HCT116 (cell line): Measurements from ENCODE around the gene SERINC4. TPM values are rescaled to one million over a fixed set of nuclear protein-coding genes. Genes with fewer than 3 reads are reported as not detected.
"Not testable (repeated sequence)": the region's sequence is repeated elsewhere in the genome, so short reads cannot be mapped to it uniquely, and the experiment has no call there.

Experiments
- ATAC-seq: fragments of 200-7000 bp; cut with Tn5 transposase; 2 replicates; pipeline ENCODE4 v1.9.1; 2020; ENCODE audit warnings: mild to moderate bottlenecking, moderate library complexity
- BruUV-seq: library from RNA; stranded (reverse); fragments of 400-500 nt; replicated peaks from 2 replicates; lab custom pipeline; 2021; lab: Mats Ljungman, UMichigan
- CTCF ChIA-PET: fragments of 300-600 bp; sonication (Branson Sonifier 250); formaldehyde crosslinking; loops from one replicate; lab custom pipeline; 2021; ENCODE audit warnings: antibody characterized with exemption; lab: Charles Lee
- POLR2A ChIA-PET: fragments of 300-600, 350-600 bp; sonication (Branson Sonifier 250); formaldehyde crosslinking; loops from one replicate; lab custom pipeline; 2021; ENCODE audit warnings: antibody characterized with exemption; lab: Charles Lee
- RAD21 ChIA-PET, 2 experiments: fragments of 300-600 bp; sonication (Branson Sonifier 250); formaldehyde crosslinking; loops; one replicate each; lab custom pipeline; 2023; ENCODE audit warnings: low total read pairs in 2 of 2; ENCODE audit not compliant: uncharacterized antibody in 2 of 2, unreplicated experiment in 2 of 2, low non-redundant PET in 1 of 2; lab: Charles Lee
- DNase-seq: peaks from one replicate; pipeline ENCODE4 v3.0.0-alpha.2; 2010; ENCODE audit warnings: low read depth, low spot score
- H2AFZ ChIP-seq: fragments of 200-600 bp; shearing (Covaris generic), sonication (generic); 2 replicates; pipeline ENCODE4 v1.6.1; 2017; ENCODE audit warnings: low read depth, mixed run types, mixed read lengths, antibody characterized with exemption, low read length; ENCODE audit not compliant: poor library complexity, severe bottlenecking
- H3K27ac ChIP-seq: 2 replicates; pipeline ENCODE4 v1.5.1; 2012; ENCODE audit warnings: low read depth, low read length
- H3K27me3 ChIP-seq: fragments of 200-600 bp; sonication (generic); 2 replicates; pipeline ENCODE4 v1.6.1; 2016; ENCODE audit warnings: mixed run types, low read length, mixed read lengths; ENCODE audit not compliant: insufficient read depth
- H3K36me3 ChIP-seq, 2 experiments: fragments of 200-500 bp in 1 of 2; fragments of 200-600 bp in 1 of 2; sonication (Bioruptor generic) in 1 of 2; sonication (generic) in 1 of 2; 2 replicates each; pipeline versions ENCODE4 v1.5.1 to v1.6.1; 2014 to 2016; ENCODE audit warnings: low read length in 2 of 2, inconsistent platforms in 1 of 2, mixed read lengths in 1 of 2, mixed run types in 1 of 2; ENCODE audit not compliant: insufficient read depth in 2 of 2, control insufficient read depth in 1 of 2
- H3K4me1 ChIP-seq, 2 experiments: fragments of 200-600 bp in 1 of 2; sonication (generic) in 1 of 2; 2 replicates each; pipeline versions ENCODE4 v1.5.1 to v1.6.1; 2012 to 2017; ENCODE audit warnings: low read length in 2 of 2, inconsistent platforms in 1 of 2, mild to moderate bottlenecking in 1 of 2, mixed read lengths in 1 of 2, mixed run types in 1 of 2, moderate library complexity in 1 of 2; ENCODE audit not compliant: insufficient read depth in 2 of 2, control insufficient read depth in 1 of 2
- H3K4me2 ChIP-seq: fragments of 200-600 bp; sonication (generic); 2 replicates; pipeline ENCODE4 v1.6.1; 2017; ENCODE audit warnings: mixed run types, low read length, mixed read lengths
- H3K4me3 ChIP-seq, 2 experiments: fragments of 200-600 bp in 1 of 2; sonication (generic) in 1 of 2; replicated peaks in 1 of 2; 2 replicates each; pipeline ENCODE4 v1.5.1; 2011 to 2016; ENCODE audit warnings: low read length in 2 of 2, control low read depth in 1 of 2, low read depth in 1 of 2, mild to moderate bottlenecking in 1 of 2, mixed read lengths in 1 of 2, mixed run types in 1 of 2
- H3K79me2 ChIP-seq: fragments of 200-600 bp; sonication (generic); 2 replicates; pipeline ENCODE4 v1.6.1; 2017; ENCODE audit warnings: mild to moderate bottlenecking, mixed run types, low read length, moderate library complexity, mixed read lengths; ENCODE audit not compliant: insufficient read depth
- H3K9ac ChIP-seq: fragments of 200-600 bp; sonication (generic); 2 replicates; pipeline ENCODE4 v1.6.1; 2016; ENCODE audit warnings: low read length, mixed read lengths
- H3K9me2 ChIP-seq: fragments of 200-600 bp; sonication (generic), shearing (Covaris generic); 2 replicates; pipeline ENCODE4 v1.6.1; 2017; ENCODE audit warnings: mixed run types, mild to moderate bottlenecking, moderate library complexity; ENCODE audit not compliant: insufficient read depth
- H3K9me3 ChIP-seq, 2 experiments: fragments of 200-500 bp in 1 of 2; fragments of 200-600 bp in 1 of 2; sonication (Bioruptor generic) in 1 of 2; sonication (generic) in 1 of 2; 2 replicates each; pipeline ENCODE4 v1.6.1; 2014 to 2017; ENCODE audit warnings: low read length in 2 of 2, mixed read lengths in 2 of 2, inconsistent platforms in 1 of 2, low read depth in 1 of 2, mild to moderate bottlenecking in 1 of 2, mixed run types in 1 of 2, moderate library complexity in 1 of 2; ENCODE audit not compliant: control insufficient read depth in 1 of 2, insufficient read depth in 1 of 2
- H4K20me1 ChIP-seq: fragments of 200-600 bp; sonication (generic), shearing (Covaris generic); 2 replicates; pipeline ENCODE4 v1.6.1; 2017; ENCODE audit warnings: mixed run types, mild to moderate bottlenecking, moderate library complexity; ENCODE audit not compliant: insufficient read depth
- intact Hi-C: fragments of 100-400 bp; cut with micrococcal nuclease; formaldehyde crosslinking; loops from 2 replicates; pipeline ENCODE4 v1.10.0; 2022
- total RNA-seq: library from RNA; stranded (reverse); gene quantifications from one replicate; pipeline ENCODE4 v1.2.1, GENCODE V29; 2021; ENCODE audit not compliant: unreplicated experiment

Gene SERINC4
- total RNA-seq, 1 experiment from 2014 or later: 0.12 TPM

DNA sequence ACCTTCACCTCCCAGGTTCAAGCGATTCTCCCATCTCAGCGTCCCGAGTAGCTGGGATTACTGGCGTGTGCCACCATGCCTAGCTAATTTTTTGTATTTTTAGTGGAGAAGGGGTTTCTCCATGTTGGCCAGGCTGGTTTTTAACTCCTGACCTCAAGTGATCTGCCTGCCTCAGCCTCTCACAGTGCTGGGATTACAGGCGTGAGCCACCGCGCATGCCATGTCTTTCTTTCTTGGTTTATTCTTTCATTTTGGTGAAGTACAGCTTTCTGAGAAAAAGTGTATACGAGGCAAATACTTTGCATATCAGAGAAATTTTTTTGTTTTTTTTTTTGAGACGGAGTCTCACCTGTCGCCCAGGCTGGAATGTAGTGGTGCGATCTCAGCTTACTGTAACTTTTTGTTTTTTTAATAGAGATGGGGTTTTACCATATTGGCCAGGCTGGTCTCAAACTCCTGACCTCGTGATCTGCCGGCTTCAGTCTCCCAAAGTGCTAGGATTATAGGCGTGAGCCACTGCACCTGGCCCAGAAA is 31.6 kb upstream of the SERINC4 start:
- POLR2A ChIA-PET: interaction anchor here (0.6 to 0.7 kb wide), 2 partner anchors 9 to 14 kb away, joined by 3 read pairs; no protein-coding TSS in a partner anchor
- H3K27ac ChIP-seq, H3K9me2 ChIP-seq, BruUV-seq, intact Hi-C loops, H2AFZ ChIP-seq, H3K27me3 ChIP-seq, DNase-seq, H3K9ac ChIP-seq, H3K4me3 ChIP-seq, H3K4me2 ChIP-seq, H3K9me3 ChIP-seq, ATAC-seq, CTCF ChIA-PET, H4K20me1 ChIP-seq: not testable (repeated sequence)
- Histone ChIP-seq H3K36me3 (peaks cover 17 to 36% of the 10 kb centered on the region in 2 experiments), H3K4me1 (peaks cover 0 to 15% of the 10 kb centered on the region in 2 experiments; a peak in 3 of 4 replicates), H3K79me2 (peaks cover 79% of the 10 kb centered on the region)
- RAD21 ChIA-PET: interaction anchor here in 1 of 2 experiments (0.6 kb wide), 1 partner anchor 15 kb away, joined by 3 read pairs; no protein-coding TSS in a partner anchor

DNA sequence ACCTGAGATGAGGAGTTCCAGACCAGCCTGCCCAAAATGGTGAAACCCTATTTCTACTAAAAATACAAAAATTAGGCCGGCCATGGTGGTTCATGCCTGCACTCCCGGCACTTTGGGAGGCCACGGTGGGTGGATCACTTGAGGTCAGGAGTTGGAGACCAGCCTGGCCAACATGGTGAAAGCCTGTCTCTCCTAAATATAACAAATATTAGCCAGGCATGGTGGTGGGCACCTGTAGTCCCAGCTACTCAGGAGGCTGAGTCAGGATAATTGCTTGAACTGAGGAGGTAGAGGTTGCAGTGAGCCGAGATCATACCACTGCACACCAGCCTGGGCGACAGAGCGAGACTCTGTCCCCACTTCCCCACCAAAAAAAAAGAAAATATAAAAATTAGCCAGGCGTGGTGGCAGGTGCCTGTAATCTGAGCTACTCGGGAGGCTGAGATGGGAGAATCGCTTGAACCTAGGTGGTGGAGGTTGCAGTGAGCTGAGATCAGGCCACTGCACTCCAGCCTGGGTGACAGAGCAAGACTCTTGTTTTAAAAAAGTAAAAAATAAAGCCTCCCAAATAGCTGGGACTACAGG is 30.8 kb upstream of the SERINC4 start:
- H3K4me3 ChIP-seq, H3K27me3 ChIP-seq, H3K9me2 ChIP-seq, BruUV-seq, POLR2A ChIA-PET, H3K27ac ChIP-seq, H3K9me3 ChIP-seq, H4K20me1 ChIP-seq, H2AFZ ChIP-seq, RAD21 ChIA-PET, H3K9ac ChIP-seq, DNase-seq, ATAC-seq, CTCF ChIA-PET, intact Hi-C loops, H3K4me2 ChIP-seq: not testable (repeated sequence)
- Histone ChIP-seq H3K4me1 (peaks cover 4 to 23% of the 10 kb centered on the region in 2 experiments; a peak in 3 of 4 replicates), H3K79me2 (peaks cover 79% of the 10 kb centered on the region), H3K36me3 (peaks cover 11 to 29% of the 10 kb centered on the region in 2 experiments)

DNA sequence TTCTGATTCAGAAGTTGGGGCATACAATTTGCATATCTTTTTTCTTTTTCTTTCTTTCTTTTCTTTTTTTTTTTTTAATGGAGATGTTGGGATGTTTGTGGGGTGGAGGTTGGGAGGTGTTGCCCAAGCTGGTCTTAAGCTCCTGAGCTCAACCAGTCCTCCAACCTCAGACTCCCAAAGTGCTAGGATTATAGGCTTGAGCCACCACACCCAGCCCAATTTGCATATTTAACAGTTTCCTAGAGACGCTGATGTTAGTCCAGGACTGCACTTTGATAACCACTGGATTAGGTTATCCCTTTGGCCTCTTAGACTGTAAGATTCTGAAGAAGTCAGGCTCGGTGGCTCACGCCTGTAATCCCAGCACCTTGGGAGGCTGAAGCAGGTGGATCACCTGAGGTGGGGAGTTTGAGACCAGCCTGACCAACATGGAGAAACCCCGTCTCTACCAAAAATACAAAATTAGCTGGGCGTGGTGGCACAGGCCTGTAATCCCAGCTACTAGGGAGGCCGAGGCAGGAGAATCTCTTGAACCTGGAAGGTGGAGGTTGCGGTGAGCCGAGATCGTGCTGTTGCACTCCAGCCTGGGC is 30.0 kb upstream of the SERINC4 start:
- H3K4me2 ChIP-seq, intact Hi-C loops, H3K4me3 ChIP-seq, H3K9me2 ChIP-seq, H2AFZ ChIP-seq, H3K9ac ChIP-seq, DNase-seq, H3K9me3 ChIP-seq, H4K20me1 ChIP-seq, ATAC-seq, RAD21 ChIA-PET, POLR2A ChIA-PET, CTCF ChIA-PET, H3K27ac ChIP-seq, BruUV-seq, H3K27me3 ChIP-seq: not testable (repeated sequence)
- Histone ChIP-seq H3K36me3 (peaks cover 7 to 27% of the 10 kb centered on the region in 2 experiments), H3K4me1 (peaks cover 6 to 30% of the 10 kb centered on the region in 2 experiments), H3K79me2 (peaks cover 79% of the 10 kb centered on the region)
